ENCODE results near the gene RIMS4.

RIMS4 gene

DNA sequence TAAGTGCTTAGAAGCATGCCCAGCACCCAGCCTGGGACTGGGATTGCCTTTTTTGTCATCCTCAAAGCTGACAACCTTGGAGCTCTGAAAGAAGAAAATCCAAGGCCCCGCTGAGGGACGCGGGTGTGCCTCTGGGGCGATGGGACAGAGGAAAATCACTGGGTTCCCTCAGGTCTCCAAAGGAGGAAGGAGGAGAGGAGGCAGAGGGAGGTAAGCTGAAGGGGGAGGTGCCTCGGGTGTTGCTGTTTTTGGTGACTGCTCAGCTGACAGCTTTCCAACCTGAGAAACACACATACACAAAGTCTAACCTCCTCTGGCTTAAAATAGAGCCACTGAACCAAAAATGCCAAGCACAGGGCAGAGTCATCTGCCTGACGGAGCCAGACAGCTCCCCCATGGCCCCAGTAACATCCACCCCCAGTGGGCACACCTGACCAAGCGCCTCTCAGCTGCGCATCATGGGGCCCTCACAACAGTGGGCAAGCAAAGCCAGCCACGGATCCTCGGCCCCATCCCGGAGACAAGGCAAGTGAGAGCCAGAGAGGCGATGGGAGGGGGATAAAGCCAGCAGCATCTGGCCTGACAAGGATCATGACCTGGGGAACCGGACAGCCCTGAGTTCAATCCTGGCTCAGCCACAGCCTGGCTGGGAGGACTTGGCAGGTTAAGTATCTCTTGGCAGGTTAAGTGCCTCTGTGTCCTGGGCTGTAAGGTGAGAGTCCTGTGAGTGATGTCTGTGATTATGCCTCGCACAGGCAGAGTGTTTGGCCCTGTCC, 67.9 kb downstream of the RIMS4 start:
- no peak for DNase-seq (ENCODE audit: low read depth, low spot score)

DNA sequence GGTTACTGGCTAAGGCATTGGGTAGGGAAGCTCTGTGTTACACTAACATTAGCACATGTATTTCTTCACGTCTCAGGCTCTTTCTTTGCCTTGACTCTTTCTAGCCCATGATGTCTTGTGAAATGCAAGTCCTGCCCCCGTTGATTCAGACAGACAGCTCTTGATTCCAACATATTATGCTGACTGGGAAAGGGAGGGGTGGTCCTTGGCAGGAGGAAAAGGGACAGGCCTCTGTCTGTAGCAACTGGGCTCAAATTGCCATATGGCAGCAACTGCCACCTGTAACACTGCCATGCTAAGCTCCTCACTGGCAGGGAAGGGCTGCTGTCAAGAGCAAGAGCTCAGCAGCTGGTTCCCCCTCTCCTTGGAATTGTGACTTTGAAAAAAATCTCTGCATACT, 70.4 kb downstream of the RIMS4 start:
- no peak for DNase-seq (ENCODE audit: low read depth, low spot score)

DNA sequence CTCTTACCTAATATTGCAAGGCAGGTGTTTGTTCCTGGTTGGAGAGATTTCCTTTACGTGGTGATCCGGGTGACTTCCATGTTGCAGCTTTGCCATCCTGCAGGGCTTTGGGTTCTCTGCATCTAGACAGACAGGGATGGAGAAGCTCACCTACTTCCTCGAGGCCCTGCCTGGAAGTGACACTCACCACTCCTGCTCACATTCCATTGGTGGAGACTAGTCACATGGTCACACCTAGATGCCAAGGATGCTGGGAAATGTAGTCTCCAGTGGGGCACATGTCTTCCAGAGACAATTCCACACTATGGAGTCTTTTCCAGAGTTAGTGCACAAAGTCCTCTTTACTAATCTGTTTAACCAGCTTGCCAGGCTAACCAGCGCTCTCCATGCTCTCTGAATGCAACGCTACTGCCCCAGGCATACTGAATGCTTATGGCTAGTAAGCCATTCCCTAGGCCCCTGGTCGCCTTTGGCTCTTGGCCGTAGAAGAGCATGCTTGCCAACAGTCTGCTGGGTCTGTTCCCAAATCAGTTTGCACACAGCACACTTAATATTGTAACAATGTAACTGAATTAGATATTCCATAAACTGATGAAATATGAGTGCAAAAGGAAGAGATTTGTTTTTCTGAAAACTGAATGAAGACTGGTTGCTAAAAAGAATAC, 71.4 kb downstream of the RIMS4 start:
- DNase-seq (ENCODE audit: low read depth, low spot score): no peak

DNA sequence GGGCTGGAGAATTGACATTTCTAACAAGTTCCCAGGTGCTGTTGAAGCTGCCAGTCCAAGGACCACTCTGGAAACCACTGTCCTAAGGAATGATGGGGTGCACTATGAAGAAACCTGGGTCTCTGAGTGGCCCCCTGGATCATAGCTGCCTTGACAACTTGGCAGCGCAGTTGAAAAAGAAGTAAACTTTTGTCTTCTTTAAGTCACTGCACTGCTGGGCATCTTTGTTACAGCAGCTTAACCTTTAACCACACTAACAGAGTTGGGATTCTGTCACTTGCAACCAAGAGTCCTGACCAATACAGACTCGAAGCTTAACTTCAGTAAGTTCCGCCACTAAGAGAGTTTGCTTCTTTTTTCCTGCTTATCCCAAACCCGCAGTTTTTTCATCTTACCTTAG, 73.2 kb downstream of the RIMS4 start:
- no peak for DNase-seq (ENCODE audit: low read depth, low spot score)

DNA sequence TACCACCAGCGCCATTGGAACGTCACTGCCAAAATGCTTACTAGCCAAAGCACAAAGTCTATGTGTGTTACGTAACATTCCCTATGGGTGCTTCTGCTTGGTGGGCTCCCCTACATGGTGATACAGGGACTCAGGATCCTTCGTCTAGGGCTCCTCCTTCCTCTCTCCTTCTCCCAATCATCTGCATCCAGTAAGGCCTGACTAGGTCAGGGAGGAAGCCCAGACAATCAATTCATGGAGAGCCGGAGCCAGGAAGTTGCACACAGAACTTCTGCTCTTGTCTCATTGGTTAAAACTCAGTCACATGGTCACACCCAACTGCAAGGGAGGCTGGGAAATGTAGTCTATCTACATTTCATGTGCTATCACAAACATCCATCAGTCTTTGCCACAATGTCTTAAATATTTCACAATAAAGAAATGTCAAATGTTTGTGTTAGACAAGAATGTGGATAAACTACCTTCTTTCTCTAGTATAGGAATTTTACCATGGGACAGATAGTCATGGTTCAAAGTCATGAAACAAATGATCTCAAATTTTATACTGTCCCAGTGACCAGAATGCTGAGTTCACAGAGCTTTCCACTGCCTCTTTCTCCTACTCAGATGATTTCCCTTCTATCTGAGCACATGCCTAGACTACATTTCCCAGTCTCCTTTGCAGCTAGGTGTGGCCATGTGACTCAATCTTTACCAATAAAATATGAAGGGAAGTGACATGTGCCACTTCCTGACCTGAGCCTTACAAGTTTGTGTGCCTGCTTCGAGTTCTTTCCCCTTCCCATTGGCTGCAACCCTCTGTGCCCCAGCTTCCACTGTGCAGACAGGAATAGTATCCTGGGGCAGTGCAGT, 74.0 kb downstream of the RIMS4 start:
- DNase-seq (ENCODE audit: low read depth, low spot score): no peak

DNA sequence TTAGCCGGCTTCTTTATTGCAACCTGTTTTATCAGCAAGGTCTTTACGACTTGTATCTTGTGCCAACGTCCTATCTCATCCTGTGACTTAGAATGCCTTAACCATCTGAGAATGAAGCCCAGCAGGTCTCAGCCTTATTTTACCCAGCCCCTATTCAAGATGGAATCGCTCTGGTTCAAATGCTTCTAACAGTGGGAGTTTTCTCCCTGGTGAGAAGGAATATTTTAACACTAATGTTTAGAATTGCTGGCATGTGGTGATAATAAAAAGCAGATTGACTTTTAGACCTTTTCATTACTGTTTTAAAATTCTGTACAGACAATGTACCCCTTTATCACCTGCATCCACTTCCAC, 74.6 kb downstream of the RIMS4 start:
- no peak for DNase-seq (ENCODE audit: low read depth, low spot score)

DNA sequence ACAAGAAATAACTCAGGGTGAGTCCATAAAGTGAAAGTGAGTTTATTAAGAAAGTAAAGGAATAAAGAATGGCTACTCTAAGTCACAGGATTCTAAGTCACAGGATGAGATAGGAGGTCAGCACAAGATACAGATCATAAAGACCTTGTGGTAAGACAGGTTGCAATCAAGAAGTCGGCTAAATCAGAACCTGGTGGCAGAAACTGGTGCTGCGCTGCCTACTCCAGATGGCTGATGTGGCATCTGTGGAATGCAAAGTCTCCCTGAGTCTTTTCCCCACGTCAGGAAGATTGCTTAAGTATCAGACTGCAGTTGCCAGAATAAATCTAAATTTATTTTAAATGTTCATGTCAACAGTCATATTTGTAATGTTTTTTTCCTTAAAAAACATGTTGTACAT, 75.4 kb downstream of the RIMS4 start:
- DNase-seq (ENCODE audit: low read depth, low spot score): no peak

DNA sequence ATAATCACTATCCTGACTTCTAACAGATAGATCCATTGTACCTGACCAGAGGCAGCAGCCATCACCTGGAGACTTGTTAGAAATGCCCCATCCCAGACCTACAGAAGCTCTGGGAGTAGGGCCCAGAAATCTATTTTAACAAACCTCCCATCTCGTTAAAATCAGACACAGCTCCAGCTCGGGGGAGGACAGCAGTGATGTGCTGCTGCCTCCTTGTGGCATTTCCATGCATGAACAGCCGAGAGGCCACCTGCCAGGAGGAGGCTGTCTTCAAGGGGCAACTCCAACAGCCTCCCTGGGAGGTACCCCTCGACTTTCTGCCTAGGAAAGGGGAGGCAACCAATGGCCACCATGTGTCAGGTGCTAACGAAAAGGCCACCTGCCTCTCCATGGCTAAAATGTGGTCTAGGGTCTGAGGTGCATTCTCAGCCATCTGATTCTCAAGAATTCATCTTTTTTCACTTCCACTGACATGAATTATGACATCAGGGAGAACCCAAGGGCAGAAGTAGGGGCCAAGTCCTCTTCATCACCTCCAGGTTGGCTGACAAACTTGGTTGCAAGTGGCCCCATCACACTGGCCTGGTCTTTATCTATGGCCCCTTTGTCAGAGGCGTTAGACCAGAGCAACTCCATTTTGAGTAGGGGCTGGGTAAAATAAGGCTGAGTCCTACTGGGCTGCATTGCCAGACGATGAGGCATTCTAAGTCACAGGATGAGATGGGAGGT, 76.8 kb downstream of the RIMS4 start:
- peak; percentile 27 for DNase-seq (ENCODE audit: low read depth, low spot score)

DNA sequence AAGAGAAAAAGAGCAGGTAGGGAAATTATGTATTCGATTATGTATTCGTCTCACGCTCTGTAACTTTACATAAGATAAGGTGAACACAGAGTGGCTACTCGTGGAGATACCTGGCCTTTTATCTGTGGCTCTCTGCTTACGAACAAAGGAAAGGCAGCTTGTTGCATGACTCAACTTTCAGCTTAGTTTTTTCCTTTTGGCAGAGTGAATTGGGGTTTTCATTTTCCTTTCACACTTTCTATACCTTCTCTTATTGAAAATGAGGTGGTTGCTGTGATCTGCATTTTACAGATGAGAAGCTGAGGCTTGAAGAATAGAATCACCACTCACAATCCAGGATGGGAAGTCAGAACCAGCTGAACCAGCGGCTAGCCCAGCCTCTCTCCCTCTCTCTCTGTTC, 78.0 kb downstream of the RIMS4 start:
- no peak for DNase-seq (ENCODE audit: low read depth, low spot score)

DNA sequence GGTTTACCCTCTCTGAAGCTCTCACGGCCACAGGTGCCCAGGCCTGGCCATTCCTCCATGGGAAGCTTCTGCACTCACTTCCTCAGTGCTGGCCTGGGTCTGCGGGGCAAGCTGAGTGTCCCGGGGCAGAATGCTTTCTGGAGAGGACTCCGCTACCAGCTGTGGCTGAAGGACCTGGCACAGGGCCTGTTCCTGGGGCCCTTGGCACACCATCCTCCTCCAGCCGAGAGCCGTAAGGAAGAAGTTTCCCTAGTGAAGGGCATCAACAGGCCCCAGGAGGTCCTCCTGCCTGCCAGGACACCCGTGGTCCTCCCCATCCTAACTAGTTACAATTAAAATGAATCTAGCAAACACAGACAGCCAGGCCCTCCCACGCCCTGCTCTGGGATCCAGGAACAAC, 78.7 kb downstream of the RIMS4 start:
- DNase-seq (ENCODE audit: low read depth, low spot score): no peak

DNA sequence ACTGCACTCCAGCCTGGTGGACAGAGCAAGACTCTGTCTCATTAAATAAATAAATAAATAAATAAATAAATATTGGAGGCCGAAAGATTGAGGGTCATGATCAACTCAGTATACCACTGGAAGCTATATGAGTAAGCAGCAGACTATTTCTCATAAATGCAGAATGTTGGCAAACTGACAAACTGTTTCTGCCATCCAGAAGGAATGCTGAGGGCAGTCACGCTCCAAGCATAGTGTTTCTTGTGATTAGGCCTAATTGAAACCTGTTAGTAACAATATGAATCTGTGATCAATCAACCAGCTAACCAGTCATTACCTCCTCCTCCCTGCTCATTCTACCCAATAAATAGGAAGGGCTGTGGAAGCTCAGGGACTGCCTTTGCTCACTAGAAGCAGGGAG, 79.9 kb downstream of the RIMS4 start:
- no peak for DNase-seq (ENCODE audit: low read depth, low spot score)

DNA sequence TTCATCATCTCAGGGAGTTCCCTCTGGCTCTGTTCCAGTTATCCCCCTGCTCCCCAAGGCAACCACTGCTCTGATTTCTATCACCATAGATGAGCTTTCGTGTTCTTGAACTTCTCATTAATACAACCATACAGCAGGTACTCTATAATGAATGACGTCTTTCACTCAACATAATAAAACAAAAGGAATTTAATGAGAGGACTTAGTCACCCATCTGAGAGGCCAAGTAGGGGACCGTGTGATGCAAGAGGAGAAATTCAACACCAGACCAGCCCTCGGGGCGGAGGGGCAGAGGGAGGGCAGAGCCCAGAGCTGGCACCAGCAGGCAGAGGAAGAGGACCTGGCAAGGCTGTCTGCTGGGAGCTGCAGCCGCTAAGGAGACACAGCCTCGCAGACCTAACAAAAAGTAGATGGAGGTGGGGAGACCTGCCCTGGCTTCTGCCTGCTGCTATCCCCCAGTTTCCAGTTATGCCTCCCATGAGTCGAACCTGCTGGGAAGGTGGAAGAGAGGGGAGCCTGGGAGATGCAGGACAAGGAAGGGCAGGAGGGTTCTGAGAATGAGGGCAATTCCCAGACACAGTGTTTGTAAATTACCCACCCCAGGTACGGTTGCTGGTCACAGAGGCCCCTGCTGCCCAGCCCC, 81.4 kb downstream of the RIMS4 start:
- DNase-seq (ENCODE audit: low read depth, low spot score): no peak

DNA sequence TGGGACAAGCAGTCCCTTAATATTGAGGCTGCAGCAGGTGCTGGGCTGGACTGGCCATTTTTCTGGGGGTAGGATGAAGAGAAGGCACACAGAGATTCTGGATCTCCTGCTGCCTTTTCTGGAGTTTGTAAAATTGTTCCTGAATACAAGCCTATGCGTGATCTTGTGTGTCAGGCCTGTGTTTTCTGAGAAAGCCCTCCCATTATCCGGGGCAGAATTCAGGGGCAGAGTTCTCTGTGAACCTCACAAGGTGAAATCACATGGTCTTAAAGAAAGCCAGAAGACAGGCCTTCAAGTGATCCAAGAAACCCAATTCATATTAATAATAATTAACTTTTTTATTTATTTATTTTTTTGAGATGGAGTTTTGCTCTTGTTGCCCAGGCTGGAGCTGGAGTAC, 82.7 kb downstream of the RIMS4 start:
- DNase-seq (ENCODE audit: low read depth, low spot score): no peak

DNA sequence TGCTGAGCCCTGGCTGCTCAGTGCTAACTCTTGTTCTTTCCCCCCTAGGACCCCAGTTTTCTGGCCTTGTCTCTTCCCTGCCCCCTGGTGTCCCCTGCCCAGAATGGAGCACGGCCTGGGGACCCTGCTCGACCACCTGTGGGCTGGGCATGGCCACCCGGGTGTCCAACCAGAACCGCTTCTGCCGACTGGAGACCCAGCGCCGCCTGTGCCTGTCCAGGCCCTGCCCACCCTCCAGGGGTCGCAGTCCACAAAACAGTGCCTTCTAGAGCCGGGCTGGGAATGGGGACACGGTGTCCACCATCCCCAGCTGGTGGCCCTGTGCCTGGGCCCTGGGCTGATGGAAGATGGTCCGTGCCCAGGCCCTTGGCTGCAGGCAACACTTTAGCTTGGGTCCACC, 83.3 kb downstream of the RIMS4 start:
- no peak for DNase-seq (ENCODE audit: low read depth, low spot score)

DNA sequence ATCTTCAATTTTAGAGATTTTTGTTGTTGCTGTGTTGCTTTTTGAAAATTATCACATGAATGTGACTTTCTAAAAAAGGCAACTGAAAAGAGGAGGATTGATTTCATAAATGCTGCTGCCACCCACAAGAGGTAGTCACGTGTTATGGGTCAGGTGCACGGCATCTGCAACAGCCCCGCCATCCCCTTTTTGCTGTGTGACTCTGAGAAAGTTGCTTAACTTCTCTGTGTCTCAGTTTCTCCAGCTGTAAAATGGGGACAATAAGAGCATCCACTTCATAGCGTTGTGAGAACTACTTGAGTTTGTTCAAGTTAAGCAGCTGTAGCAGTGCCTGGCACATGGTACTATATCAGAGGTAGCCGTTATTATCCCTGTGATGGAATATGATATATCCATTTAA, 84.5 kb downstream of the RIMS4 start:
- DNase-seq (ENCODE audit: low read depth, low spot score): no peak

DNA sequence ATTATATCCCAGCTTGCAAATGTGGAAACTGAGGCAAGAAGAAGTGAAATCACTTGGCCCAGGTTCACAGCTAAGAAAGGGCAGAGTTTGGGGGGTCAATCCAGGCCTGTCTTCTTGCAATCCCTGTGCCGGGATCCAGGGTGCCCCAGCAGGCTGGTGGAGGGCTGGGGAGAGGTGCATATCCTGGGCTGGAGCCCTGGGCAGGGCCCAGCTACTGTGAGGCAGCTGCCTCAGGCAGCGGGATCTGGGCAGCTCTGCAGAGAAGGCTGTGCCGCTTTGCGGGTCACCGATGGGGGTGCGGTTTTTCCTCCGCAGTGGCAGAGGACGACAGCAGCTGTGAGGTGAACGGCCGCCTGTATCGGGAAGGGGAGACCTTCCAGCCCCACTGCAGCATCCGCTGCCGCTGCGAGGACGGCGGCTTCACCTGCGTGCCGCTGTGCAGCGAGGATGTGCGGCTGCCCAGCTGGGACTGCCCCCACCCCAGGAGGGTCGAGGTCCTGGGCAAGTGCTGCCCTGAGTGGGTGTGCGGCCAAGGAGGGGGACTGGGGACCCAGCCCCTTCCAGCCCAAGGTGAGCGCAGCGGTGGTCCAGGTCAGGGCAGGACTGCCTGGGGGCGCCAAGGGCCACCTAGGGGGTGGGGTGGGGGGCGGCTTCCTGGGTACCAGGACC, 85.8 kb downstream of the RIMS4 start:
- no peak for DNase-seq (ENCODE audit: low read depth, low spot score)

DNA sequence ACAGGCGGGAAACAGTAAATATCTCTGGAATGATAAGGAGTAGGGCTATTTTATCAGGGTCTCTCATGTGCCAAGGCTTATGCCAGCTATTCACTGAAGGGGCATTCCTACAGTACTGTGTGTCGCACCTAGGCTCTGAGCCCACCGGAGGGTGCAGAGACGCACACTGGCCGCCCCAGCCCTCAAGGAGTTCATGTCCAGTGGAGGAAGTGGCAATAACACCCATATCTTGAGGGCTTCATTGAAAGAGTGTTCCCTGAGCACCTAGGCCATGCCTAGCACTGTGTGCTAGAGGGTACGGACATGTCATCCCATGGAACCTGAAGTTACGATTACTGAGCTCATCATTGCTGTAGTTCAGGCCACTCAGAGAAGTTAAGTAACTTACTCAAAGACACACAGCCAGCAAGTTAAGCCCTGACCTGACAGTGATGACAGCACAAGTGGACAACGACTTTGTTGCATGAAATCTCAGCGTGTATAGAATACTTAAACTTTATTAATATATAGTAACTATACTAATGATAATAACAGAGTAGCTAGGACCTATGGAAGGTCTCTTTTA, 86.5 kb downstream of the RIMS4 start:
- DNase-seq (ENCODE audit: low read depth, low spot score): no peak

DNA sequence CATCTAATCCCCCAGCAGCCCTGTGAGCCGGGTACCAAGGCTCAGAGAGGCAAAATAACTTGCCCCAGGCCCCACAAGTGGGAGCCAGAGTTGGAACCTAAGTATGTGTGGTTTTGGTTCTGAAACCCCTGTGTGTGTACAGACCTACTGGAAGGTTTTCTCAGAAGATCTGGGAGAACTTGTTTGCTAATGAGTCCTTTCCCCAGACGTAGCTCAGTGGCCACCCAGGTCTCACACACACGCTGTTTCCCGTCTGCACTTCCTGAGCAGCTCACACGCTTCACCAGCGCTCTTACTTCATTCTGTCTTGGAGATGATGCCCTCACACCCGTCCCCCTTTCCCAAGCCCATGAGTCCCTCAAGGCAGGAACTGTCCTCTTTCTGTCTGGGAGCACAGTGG, 87.0 kb downstream of the RIMS4 start:
- no peak for DNase-seq (ENCODE audit: low read depth, low spot score)

DNA sequence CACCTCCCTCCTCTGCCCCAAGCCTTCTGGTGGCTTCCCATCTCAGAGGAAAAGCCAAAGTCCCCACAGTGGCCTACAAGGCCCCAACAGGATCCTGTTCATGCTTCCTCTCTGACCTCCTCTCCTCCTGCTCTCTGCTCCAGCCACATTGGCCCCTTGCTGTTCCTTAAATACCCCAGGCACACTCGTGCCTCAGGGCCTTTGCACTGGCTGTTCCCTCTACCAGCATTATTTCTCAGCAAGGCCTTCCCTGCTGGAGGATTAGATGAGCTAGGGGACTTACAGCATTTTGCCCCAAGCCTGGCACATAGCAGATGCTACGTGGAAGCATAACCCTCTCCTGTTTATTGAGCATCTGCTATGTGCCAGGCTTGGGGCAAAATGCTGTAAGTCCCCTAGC, 87.4 kb downstream of the RIMS4 start:
- no peak for DNase-seq (ENCODE audit: low read depth, low spot score)

DNA sequence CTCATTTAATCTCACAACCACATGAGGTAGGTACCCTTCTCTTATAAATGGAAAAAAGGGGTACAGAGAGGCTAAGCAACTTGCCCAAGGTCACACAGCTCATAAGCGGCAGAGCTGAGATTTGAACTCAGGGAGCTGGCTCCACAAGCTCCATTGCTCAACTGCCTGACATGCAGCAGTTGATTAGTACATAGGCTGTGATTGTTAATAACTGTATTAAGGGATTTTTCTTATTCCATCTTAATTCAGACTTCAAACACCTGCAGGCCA, 88.6 kb downstream of the RIMS4 start:
- no peak for DNase-seq (ENCODE audit: low read depth, low spot score)

All from activated naive CD8-positive, alpha-beta T cell treated with anti-CD3 and anti-CD28 coated beads, Interleukin-2, amount 50 U/mL, for 16 hours (primary cell).